Keratinocyte (primary cell): Measurements from ENCODE around the gene TMEM123.

Source experiments
- CTCF ChIP-seq, 3 experiments: IDR thresholded peaks in 1 of 3; conservative IDR thresholded peaks in 1 of 3; optimal IDR thresholded peaks in 1 of 3; 2 replicates in 2 of 3; 3 replicates in 1 of 3; pipeline versions ENCODE3 to v1.5.1; 2011; ENCODE audit warnings: low read length in 3 of 3, mild to moderate bottlenecking in 3 of 3, moderate library complexity in 2 of 3, control low read depth in 1 of 3, inconsistent platforms in 1 of 3; ENCODE audit not compliant: insufficient read depth in 2 of 3; ENCODE audit errors: extremely low read depth in 1 of 3
- EZH2 ChIP-seq: IDR thresholded peaks from one replicate; pipeline ENCODE4 v1.6.1; 2012; ENCODE audit warnings: inconsistent platforms, mild to moderate bottlenecking, low read length, moderate library complexity

- TF ChIP-seq CTCF (optimal IDR thresholded peaks at IDR 0.05 in 1 of 3, IDR thresholded peaks at IDR 0.05 in 1 of 3, conservative IDR thresholded peaks at IDR 0.05 in 1 of 3; ENCODE audit: extremely low read depth in 1 of 3, insufficient read depth in 2 of 3, low read length in 3 of 3) (no peak), EZH2 (no peak)
Measured at GRCh38 chr11:102346456-102346747, 106.2 kb downstream of the TMEM123 start.
